Keratinocyte (primary cell): Measurements from ENCODE around the gene GRIA1.

Source experiments
- EZH2 ChIP-seq: IDR thresholded peaks from one replicate; pipeline ENCODE4 v1.6.1; 2012; ENCODE audit warnings: inconsistent platforms, mild to moderate bottlenecking, low read length, moderate library complexity
- TF ChIP-seq, protein P1 (sequence below), 3 experiments: IDR thresholded peaks in 1 of 3; conservative IDR thresholded peaks in 1 of 3; optimal IDR thresholded peaks in 1 of 3; 2 replicates in 2 of 3; 3 replicates in 1 of 3; pipeline versions ENCODE3 to v1.5.1; 2011; ENCODE audit warnings: low read length in 3 of 3, mild to moderate bottlenecking in 3 of 3, moderate library complexity in 2 of 3, control low read depth in 1 of 3, inconsistent platforms in 1 of 3; ENCODE audit not compliant: insufficient read depth in 2 of 3; ENCODE audit errors: extremely low read depth in 1 of 3

DNA sequence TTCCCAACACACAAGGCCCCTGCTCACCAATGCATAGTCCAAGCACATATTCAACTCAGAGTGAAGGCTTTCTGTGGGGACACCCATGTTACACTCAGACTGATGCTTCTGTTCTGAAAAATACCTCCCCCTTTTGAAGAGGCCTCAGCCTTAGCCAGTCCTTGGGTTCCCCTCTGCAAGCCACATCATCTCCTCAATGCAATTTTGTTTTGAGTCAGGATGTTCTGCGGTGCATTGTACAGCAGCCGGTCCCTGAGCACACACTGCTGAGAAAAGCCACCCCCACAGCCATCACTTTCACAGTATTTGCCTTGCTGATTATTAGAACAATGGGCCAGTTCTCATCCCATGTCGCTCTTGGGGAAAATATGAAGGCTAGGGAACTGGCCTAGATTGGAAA is 307.0 kb downstream of the GRIA1 start:
- TF ChIP-seq, protein P1, sequence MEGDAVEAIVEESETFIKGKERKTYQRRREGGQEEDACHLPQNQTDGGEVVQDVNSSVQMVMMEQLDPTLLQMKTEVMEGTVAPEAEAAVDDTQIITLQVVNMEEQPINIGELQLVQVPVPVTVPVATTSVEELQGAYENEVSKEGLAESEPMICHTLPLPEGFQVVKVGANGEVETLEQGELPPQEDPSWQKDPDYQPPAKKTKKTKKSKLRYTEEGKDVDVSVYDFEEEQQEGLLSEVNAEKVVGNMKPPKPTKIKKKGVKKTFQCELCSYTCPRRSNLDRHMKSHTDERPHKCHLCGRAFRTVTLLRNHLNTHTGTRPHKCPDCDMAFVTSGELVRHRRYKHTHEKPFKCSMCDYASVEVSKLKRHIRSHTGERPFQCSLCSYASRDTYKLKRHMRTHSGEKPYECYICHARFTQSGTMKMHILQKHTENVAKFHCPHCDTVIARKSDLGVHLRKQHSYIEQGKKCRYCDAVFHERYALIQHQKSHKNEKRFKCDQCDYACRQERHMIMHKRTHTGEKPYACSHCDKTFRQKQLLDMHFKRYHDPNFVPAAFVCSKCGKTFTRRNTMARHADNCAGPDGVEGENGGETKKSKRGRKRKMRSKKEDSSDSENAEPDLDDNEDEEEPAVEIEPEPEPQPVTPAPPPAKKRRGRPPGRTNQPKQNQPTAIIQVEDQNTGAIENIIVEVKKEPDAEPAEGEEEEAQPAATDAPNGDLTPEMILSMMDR (optimal IDR thresholded peaks at IDR 0.05 in 1 of 3, IDR thresholded peaks at IDR 0.05 in 1 of 3, conservative IDR thresholded peaks at IDR 0.05 in 1 of 3; ENCODE audit: extremely low read depth in 1 of 3, insufficient read depth in 2 of 3, low read length in 3 of 3) = no peak
- TF ChIP-seq EZH2 = no peak
